K562 (cell line): ENCODE data around the gene CFAP54.

Experiments
- KDM1A ChIP-seq, 2 experiments: fragments of 450-650 bp; IDR thresholded peaks; 2 replicates each; pipeline ENCODE4 v1.6.1; 2016; ENCODE audit warnings: mild to moderate bottlenecking in 2 of 2
- POLR2A ChIP-seq: fragments of 450-650 bp; conservative IDR thresholded peaks from 2 replicates; pipeline ENCODE4 v1.6.1; 2016
- PTRF ChIP-seq: fragments of 450-650 bp; IDR thresholded peaks from 2 replicates; pipeline ENCODE4 v1.6.1; 2016; ENCODE audit warnings: mild to moderate bottlenecking, missing genetic modification characterization, missing compliant biosample characterization
- ZNF282 ChIP-seq: sonication (generic); formaldehyde crosslinking; IDR thresholded peaks from 2 replicates; pipeline ENCODE4 v1.8.1; 2023; ENCODE audit warnings: missing genetic modification reagents
- TF ChIP-seq, protein P1 (sequence below), 3 experiments: IDR thresholded peaks in 2 of 3; conservative IDR thresholded peaks in 1 of 3; 2 replicates each; pipeline ENCODE4 v1.5.1; 2011 to 2012; ENCODE audit warnings: low read length in 3 of 3, mild to moderate bottlenecking in 3 of 3, control low read depth in 2 of 3, improper control_type of control experiment in 1 of 3, inconsistent platforms in 1 of 3, low read depth in 1 of 3, mixed read lengths in 1 of 3, moderate library complexity in 1 of 3; ENCODE audit not compliant: insufficient read depth in 2 of 3

DNA sequence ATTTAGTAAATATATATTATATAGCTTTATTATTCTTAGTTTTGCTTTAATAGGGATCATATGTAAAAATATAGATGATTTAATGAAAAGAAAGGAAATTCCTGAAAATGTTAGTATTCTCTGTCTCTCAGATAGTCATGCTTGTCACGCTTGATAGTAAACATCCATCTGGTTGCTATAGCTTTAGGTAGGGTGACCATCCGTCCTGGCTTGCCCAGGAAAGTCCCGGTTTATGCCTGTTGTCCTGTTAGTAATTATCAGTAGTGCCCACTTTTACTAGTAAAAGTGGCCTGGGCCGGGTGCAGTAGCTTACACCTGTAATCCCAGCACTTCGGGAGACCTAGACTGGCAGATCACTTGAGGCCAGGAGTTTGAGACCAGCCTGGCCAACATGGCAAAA lies 23.8 kb downstream of the CFAP54 start:
- TF ChIP-seq, protein P1, sequence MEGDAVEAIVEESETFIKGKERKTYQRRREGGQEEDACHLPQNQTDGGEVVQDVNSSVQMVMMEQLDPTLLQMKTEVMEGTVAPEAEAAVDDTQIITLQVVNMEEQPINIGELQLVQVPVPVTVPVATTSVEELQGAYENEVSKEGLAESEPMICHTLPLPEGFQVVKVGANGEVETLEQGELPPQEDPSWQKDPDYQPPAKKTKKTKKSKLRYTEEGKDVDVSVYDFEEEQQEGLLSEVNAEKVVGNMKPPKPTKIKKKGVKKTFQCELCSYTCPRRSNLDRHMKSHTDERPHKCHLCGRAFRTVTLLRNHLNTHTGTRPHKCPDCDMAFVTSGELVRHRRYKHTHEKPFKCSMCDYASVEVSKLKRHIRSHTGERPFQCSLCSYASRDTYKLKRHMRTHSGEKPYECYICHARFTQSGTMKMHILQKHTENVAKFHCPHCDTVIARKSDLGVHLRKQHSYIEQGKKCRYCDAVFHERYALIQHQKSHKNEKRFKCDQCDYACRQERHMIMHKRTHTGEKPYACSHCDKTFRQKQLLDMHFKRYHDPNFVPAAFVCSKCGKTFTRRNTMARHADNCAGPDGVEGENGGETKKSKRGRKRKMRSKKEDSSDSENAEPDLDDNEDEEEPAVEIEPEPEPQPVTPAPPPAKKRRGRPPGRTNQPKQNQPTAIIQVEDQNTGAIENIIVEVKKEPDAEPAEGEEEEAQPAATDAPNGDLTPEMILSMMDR (IDR thresholded peaks at IDR 0.05 in 2 of 3, conservative IDR thresholded peaks at IDR 0.05 in 1 of 3; ENCODE audit: insufficient read depth in 2 of 3, low read depth in 1 of 3, low read length in 3 of 3), result no peak
- TF ChIP-seq KDM1A (IDR thresholded peaks at IDR 0.05) (no peak), PTRF (tag) (no peak), POLR2A (no peak), ZNF282 (no peak)
